Calu3 (cell line): ENCODE data around the gene NEDD4L. TPM values are rescaled to one million over a fixed set of nuclear protein-coding genes. Genes with fewer than 3 reads are reported as not detected.

Experiments
- BruUV-seq: library from RNA; stranded (reverse); fragments of 400-500 nt; replicated peaks from 2 replicates; lab custom pipeline; 2021; lab: Mats Ljungman, UMichigan
- CTCF ChIA-PET: fragments of 300-600 bp; sonication (Branson Sonifier 250); formaldehyde crosslinking; loops from one replicate; lab custom pipeline; 2022; ENCODE audit warnings: antibody characterized with exemption; lab: Charles Lee
- DNase-seq: peaks from one replicate; pipeline ENCODE4 v3.0.0; 2022
- H3K27ac Mint-ChIP-seq: one replicate; pipeline ENCODE4 v1.8.0; 2022; ENCODE audit warnings: mixed read lengths; ENCODE audit not compliant: unreplicated experiment
- H3K27me3 Mint-ChIP-seq: one replicate; pipeline ENCODE4 v1.8.0; 2022; ENCODE audit warnings: mixed read lengths; ENCODE audit not compliant: unreplicated experiment
- H3K36me3 Mint-ChIP-seq: one replicate; pipeline ENCODE4 v1.8.0; 2022; ENCODE audit warnings: mild to moderate bottlenecking, moderate library complexity, mixed read lengths; ENCODE audit not compliant: insufficient read depth, unreplicated experiment
- H3K4me1 Mint-ChIP-seq: one replicate; pipeline ENCODE4 v1.8.0; 2022; ENCODE audit warnings: mild to moderate bottlenecking, low read depth, mixed read lengths; ENCODE audit not compliant: unreplicated experiment
- H3K4me3 Mint-ChIP-seq: one replicate; pipeline ENCODE4 v1.8.0; 2022; ENCODE audit warnings: mild to moderate bottlenecking, low read depth, moderate library complexity, mixed read lengths; ENCODE audit not compliant: unreplicated experiment
- H3K9me3 Mint-ChIP-seq: one replicate; pipeline ENCODE4 v1.8.0; 2022; ENCODE audit warnings: low read depth, mixed read lengths; ENCODE audit not compliant: unreplicated experiment
- CTCF ChIP-seq: fragments of 200-600 bp; IDR thresholded peaks from one replicate; pipeline ENCODE4 v1.8.0; 2022; ENCODE audit warnings: antibody characterized with exemption; ENCODE audit not compliant: unreplicated experiment
- intact Hi-C: fragments of 100-400 bp; cut with micrococcal nuclease; formaldehyde crosslinking; loops from one replicate; pipeline ENCODE4 v1.10.0; 2022; ENCODE audit not compliant: unreplicated experiment
- total RNA-seq: library from RNA; stranded (reverse); gene quantifications from 2 replicates; pipeline ENCODE4 v1.2.3, GENCODE V29; 2022

NEDD4L gene
- total RNA-seq, 1 experiment from 2014 or later, result 213 TPM

GRCh38 chr18:58426611-58427010 lies 382.6 kb downstream of the NEDD4L start:
- no peaks in the 10 kb centered on the region for H3K9me3 Mint-ChIP-seq
- BruUV-seq, result no TSS peak
- no peak overlapping the region for H3K27ac Mint-ChIP-seq
- no peak overlapping the region for H3K4me3 Mint-ChIP-seq
- CTCF ChIA-PET, result interaction anchor here (1.3 kb wide), 1 partner anchor 19 kb away, joined by 5 read pairs; no protein-coding TSS in a partner anchor
- no peaks in the 10 kb centered on the region for H3K27me3 Mint-ChIP-seq
- no peak for DNase-seq
- intact Hi-C loops, result no loop called here
- H3K36me3 Mint-ChIP-seq, result no peaks in the 10 kb centered on the region
- no peak for TF ChIP-seq CTCF
- peaks cover 10% of the 10 kb centered on the region for H3K4me1 Mint-ChIP-seq

- CTCF ChIA-PET, result interaction anchor here (1.3 kb wide), 1 partner anchor 20 kb away, joined by 5 read pairs; no protein-coding TSS in a partner anchor
- Mint-ChIP-seq H3K36me3 (no peaks in the 10 kb centered on the region), H3K27ac (no peak overlapping the region), H3K27me3 (no peaks in the 10 kb centered on the region), H3K4me1 (peaks cover 10% of the 10 kb centered on the region), H3K9me3 (no peaks in the 10 kb centered on the region), H3K4me3 (no peak overlapping the region)
- no peak for TF ChIP-seq CTCF
- no peak for DNase-seq
- no TSS peak for BruUV-seq
- intact Hi-C loops, result no loop called here
Observed at GRCh38 chr18:58427321-58427720, 383.3 kb downstream of the NEDD4L start.

- TF ChIP-seq CTCF, result no peak
- no peaks in the 10 kb centered on the region for H3K9me3 Mint-ChIP-seq
- no peak overlapping the region for H3K4me3 Mint-ChIP-seq
- no peaks in the 10 kb centered on the region for H3K36me3 Mint-ChIP-seq
- no TSS peak for BruUV-seq
- peaks cover 10% of the 10 kb centered on the region for H3K4me1 Mint-ChIP-seq
- no peaks in the 10 kb centered on the region for H3K27me3 Mint-ChIP-seq
- H3K27ac Mint-ChIP-seq, result no peak overlapping the region
- CTCF ChIA-PET, result interaction anchor here (0.6 kb wide), 1 partner anchor 498 kb away, joined by 3 read pairs; no protein-coding TSS in a partner anchor
- intact Hi-C loops, result no loop called here
- no peak for DNase-seq
Observed at GRCh38 chr18:58429442-58429841, 385.4 kb downstream of the NEDD4L start.

- Mint-ChIP-seq H3K9me3 (no peaks in the 10 kb centered on the region), H3K36me3 (no peaks in the 10 kb centered on the region), H3K27me3 (no peaks in the 10 kb centered on the region), H3K4me3 (no peak overlapping the region), H3K4me1 (peaks cover 10% of the 10 kb centered on the region), H3K27ac (peak overlapping the region; percentile 7)
- intact Hi-C loops, result no loop called here
- no peak for DNase-seq
- TF ChIP-seq CTCF, result no peak
- CTCF ChIA-PET, result no interaction called here
- BruUV-seq, result no TSS peak
Observed at GRCh38 chr18:58431215-58431614, 387.2 kb downstream of the NEDD4L start.
